Muscle of back (tissue), 11 donors: ENCODE measurements around the gene SAAL1. TPM values are rescaled to one million over a fixed set of nuclear protein-coding genes. Genes with fewer than 3 reads are reported as not detected.

Experiments
- DNase-seq, 3 donors: peaks; one replicate each; pipeline versions ENCODE4 v3.0.0 to v3.0.0-alpha.2; 2013
- polyA plus RNA-seq, 10 donors: library from polyadenylated mRNA; unstranded; fragments of 120-200 nt; gene quantifications; one replicate each; pipeline ENCODE4 v1.2.1, GENCODE V29; 2013; ENCODE audit not compliant: insufficient read length in 10 of 10

The SAAL1 gene
- polyA plus RNA-seq, 10 donors = 10.8 to 25.1 (median 14.9) TPM

GRCh38 chr11:18088366-18088765 is 17.5 kb downstream of the SAAL1 start:
- DNase-seq = no peak

GRCh38 chr11:18081551-18081950 is 24.3 kb downstream of the SAAL1 start:
- no peak for DNase-seq

GRCh38 chr11:18080451-18080850 is 25.4 kb downstream of the SAAL1 start:
- no peak for DNase-seq

GRCh38 chr11:18078909-18079308 is 27.0 kb downstream of the SAAL1 start:
- no peak for DNase-seq

DNA sequence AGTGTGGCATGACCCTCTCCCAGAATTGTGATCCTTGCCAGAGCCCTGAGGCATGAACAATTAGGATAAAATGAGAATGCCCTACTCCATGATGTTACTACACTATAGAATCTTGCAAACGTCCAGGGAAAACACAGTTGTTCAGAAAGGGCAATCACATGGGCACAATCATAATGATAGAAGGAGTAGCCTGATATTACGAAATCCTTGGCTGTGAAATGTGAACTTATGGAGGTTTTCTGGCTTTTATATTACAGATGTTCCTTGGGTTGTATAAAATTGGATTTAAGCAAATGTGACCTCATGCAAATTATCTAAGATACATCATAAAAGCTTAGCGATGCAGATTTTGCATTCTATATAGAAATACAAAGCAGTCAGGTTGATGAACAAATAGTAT is 30.4 kb downstream of the SAAL1 start:
- DNase-seq = no peak

GRCh38 chr11:18071098-18071705 is 34.7 kb downstream of the SAAL1 start:
- DNase-seq = no peak

DNA sequence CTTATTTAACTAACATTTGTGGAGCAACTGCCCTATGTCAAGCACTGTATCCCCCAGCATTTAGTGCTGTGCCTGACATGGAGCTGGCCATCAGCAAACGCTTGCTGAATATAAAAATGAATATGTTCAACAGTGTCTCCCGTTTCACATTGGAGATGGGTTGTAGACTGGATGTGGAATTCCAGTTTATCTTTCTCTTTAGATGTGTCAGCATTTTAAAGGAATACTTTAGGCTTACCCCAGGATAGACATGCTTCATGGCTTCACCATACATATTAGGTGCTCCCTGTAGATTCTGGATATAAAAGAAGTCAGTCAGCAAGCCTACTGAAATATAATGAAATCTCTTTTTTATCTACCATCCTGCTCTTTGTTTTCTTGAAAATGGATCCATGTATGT is 38.5 kb downstream of the SAAL1 start:
- no peak for DNase-seq

DNA sequence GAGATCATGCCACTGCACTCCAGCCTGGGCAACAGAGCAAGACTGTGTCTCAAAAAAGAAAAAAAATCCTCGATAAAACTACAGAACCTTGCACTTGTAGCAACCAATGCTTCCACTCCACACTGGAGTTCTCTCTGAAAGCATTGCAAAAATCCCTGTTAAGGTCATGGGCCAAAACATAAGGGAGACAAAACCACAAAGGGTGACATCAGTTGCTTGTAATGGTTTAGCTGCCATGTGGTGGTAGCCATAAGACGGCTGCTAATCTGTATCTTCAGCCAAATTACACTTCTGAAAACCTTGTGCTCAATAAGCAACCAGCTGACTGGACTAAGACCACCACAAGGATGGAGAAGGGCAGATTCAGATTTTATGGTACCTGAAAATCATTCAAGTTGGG is 39.3 kb downstream of the SAAL1 start:
- DNase-seq = no peak

- no peak for DNase-seq
Measured at GRCh38 chr11:18065572-18065971, 40.3 kb downstream of the SAAL1 start.

- no peak for DNase-seq
Measured at GRCh38 chr11:18064450-18065054, 41.3 kb downstream of the SAAL1 start.

DNA sequence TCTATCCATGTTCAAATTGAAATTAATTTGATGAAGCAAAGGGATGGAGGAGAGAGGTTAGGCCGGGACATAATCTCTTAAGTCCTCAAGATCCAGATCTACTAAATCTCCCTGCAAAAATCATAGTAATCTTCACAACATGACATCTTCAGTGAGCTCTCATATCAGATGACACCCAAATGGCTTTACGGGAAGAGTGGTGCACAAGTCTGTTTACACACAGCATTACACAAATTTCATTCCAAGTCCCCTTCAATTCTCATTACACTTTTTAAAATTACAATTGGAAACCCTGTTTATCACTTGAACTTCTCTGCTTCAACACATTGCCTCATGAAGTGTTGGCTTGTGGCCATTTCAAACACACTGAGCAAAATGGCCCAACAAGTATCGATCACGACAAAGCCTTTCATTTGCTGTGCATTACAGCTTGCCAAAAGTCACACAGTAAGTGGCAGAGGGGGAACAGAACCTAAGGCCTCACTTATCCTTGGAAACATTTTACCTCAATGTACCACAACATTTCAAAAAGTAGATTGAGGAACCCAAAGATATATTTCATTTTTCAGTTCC is 41.9 kb downstream of the SAAL1 start:
- no peak for DNase-seq

DNA sequence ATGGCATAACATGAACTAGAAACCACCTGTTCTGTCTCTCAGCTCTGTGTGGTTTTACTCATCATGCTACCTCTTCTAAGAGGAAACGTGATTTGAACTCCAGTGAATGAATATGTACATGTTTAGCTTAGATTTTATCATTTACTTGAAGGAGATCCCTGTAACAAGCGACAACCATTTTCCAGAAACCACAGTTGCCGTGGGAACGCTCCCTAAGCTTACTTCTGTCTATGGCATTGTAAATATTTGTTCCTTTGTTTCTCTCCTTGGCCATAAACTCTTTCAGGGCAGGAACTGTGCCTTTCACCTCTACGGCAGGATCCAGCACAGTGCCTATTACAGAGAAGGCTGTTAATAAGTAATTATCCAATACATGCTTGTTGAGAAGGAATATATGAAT is 42.8 kb downstream of the SAAL1 start:
- no peak for DNase-seq

- no peak for DNase-seq
Measured at GRCh38 chr11:18061351-18061750, 44.5 kb downstream of the SAAL1 start.

GRCh38 chr11:18056561-18057181 is 49.2 kb downstream of the SAAL1 start:
- no peak for DNase-seq

GRCh38 chr11:18054511-18055103 is 51.3 kb downstream of the SAAL1 start:
- DNase-seq = no peak

DNA sequence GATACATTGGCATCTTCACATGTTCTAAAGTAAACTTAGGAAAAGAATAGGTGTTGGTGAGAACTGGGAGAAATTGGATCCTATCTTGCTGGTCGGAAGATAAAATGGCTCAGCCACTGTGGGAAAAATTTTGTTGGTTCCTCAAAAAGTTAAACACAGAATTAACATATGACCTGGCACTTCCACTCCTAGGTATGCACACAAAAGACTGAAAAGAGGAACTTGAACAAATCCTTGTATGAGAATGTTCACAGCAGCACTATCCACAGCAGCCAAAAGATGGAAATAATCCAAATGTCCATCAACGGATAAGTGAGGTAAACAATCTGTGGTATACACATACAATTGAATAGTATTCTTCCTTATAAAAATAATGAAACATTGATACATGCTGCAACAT is 55.0 kb downstream of the SAAL1 start:
- DNase-seq = no peak

GRCh38 chr11:18046116-18046777 is 59.6 kb downstream of the SAAL1 start, which contains the start of gene TPH1:
TPH1 (minus strand) TSS chr11:18046269; CDS start chr11:18040762, 5,507 bp downstream.
- peak in 2 of 3 donors; percentile 7 to 21 for DNase-seq

DNA sequence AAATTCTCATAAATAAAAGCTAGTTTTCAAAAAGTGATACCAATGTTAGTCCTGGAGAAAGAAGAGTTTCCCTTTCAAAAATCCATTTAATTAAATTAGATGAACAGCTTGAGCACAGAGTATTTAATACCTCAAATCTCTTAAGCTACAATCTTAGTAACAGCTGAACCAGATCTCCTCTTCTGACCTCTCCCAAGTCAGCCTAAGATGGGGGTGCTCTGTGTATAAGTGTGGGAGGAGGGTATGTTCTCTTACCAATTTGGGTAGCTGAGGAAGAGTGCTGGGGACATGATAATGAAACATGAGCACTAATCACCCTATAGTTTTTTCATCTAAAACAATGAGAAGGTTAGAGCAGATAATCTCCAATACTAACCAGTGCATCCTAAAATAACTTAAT is 69.4 kb downstream of the SAAL1 start:
- DNase-seq = no peak
